Activated CD4-positive, CD25-positive, alpha-beta regulatory T cell treated with anti-CD3 and anti-CD28 coated beads, Interleukin-2, amount 50 U/mL, for 72 hours (primary cell): Measurements from ENCODE around the gene NUDT1.

Source experiments
- DNase-seq: peaks from one replicate; pipeline ENCODE4 v3.0.0; 2021

The NUDT1 gene

DNA sequence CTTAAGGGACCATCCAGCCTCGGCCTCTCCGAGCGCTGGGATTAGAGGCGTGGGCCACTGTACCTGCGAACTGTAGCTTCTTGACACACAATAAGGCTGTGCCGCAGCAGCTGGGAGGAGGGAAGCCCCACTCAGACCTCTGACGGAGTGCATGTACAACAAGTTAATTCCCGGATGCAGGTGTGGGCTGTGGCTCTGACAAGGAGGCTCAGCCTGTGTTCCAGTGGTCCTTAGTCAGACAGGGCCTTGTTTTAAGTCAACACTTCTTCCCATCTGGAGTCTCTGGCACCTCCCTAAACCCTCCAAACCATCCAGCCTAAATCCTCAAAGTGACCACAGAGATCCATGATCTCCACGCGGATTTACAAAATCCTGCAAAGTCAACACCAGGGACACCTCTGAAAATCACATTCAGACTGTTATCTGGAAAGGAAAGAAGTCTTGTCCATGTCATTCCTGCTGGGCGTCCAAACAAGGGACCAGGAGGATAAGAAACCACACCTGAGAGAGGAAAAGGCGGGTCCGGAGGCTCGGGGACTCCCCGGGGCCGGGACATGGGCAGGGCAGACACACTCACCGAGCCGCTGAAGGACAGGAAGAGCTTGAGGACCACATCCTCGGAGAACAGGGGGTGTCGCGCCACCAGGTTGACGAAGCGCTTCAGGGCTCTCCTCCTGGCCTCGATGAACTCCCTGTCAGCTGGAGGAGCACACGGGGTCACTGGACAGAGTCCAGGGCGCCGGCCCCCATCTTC lies 29.4 kb downstream of the NUDT1 start:
- no peak for DNase-seq

DNA sequence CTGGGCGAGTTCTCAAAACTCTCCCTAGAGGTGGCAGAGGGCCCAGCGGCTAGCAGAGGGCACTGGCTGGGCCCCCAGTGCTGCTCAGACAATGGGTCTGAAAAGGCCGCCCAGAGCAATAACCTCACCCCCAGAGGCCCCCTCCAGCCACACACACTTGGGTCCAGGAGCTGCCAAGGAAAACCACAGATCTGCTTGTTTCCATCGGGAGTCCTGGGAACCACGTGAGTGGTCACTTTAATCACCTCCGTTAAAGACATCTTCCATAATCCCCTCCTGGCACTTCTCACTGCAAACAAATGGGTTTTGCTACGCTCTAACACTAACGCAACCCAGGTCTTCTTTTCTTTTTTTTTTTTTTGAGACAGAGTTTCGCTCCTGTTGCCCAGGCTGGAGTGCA lies 30.0 kb downstream of the NUDT1 start:
- DNase-seq: no peak

DNA sequence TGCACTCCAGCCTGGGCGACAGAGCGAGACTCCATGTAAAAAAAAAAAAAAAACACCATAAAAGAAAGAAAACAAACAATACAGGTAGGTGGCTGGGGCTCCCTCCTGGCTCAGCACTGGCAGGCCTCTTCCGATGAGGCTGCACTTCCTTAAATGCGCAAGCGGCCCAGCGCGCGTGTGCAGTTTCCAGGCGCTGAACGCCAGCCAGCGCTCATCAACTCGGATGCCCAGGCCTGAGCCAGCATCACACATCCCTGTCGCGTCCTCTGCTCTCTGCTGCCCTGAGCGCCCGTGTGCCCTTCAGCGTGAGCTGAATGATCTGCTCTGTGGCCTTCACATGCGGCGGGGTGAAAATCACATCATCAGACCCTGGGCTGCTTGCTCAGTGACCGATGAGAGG lies 31.8 kb downstream of the NUDT1 start:
- DNase-seq: no peak

DNA sequence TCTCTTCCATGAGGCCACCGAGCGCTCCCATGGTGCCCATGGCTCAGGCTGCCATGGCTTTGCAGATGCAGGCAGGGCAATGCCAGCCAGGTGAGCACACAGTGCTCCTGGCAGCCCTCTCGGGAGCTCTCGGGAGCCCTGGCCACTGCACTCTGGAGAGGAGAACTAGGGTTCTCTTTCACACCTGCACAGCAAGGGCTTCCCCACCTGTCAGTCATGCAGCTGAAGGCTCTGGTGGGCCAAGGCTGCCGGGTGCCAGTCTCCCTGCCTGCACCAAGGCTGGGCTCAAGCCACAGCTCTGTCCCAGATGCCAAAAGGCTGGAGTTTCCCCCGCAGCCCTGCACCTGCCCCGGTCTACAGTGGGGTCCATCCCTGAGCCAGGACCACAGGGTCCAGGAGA lies 32.6 kb downstream of the NUDT1 start:
- no peak for DNase-seq

DNA sequence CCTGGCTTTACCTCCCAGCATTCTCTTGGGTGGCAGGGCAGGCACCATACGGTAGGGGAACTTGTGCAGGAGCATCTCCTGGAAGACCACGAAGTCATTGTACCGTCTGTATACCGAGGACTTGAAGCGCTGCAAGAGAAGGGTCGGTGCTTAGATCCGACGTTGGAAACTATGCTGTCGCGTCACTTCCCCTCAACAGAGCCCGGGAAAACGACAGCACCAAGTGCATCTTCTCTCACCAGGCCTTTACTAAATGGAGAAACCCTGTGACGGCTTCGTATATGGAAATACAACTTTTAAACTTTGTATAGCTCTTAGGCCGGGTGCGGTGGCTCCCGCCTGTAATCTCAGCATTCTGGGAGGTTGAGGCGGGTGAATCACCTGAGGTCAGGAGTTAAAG lies 33.1 kb downstream of the NUDT1 start:
- no peak for DNase-seq

DNA sequence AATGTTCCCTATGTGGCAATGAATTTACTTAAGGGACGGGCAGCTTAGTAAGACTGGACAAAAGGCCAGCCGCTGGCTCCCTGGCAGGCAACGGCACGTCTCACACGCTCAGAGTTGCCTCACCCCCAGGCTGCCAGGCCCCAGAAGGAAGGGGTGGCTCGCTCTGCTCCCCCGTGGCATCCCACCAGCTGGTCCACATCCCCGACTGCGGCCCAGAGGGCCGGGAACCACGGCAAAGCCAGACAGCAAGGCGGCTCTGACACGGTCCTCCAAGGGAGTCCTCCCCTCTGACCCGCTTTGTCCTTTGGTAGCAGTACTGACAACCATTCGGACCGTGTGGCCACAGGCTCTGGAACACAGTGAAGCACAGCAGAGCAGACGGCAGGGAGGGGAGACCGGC lies 34.1 kb downstream of the NUDT1 start:
- DNase-seq: no peak

DNA sequence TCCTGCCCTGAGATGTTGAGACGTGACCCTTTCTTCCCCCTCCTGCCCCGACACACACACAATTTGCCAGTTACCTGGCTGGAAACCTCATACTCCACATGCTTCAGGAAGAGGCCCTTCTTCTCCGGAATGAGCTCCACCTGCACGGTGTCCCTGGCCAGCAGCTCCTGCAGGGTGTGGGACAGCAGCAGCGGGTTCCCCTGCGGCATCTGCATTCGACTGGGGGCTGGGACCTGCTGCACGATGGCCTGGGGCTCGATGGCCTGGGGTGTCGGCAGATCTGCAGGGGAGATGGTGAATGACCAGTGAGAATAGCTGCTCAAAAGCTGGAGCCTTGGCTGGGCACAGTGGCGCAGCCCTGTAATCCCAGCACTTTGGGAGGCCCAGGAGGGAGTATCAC lies 36.0 kb downstream of the NUDT1 start:
- no peak for DNase-seq

DNA sequence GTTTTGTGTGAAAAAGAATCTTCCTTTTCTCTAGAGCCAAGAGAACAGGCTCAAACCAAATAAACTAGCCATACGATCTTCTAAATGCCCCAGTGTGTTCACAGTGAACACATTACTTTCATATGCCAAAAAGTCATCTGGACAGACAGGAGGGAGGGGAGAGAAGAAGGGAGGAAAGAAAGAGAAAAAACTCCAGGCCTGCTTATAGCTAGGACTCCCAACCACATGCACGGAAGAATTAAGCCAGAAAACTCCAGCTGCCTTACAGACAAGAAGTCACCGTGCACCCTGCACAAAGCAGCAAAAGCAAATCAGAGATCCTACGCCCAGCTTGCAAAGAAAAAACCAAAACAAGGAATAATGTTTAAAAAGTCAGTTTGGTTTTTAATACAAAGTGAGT lies 37.9 kb downstream of the NUDT1 start:
- DNase-seq: no peak

DNA sequence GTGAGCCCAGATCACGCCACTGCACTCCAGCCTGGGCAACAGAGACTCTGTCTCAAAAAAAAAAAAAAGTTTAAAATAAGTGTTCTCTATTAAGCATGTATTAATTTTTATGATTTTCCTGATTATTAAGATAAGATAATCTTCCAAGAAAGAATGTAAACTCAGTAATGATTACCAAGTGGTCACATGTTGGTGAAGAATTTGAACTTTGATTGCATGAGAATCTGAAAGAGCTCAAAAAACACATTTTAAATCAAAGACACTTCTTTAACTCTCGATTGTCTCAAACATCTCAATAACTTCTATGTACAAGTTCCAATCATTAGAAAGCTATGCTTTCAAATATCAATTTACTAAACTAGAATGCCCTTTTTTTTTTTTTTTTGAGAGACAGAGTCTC lies 38.4 kb downstream of the NUDT1 start:
- no peak for DNase-seq

DNA sequence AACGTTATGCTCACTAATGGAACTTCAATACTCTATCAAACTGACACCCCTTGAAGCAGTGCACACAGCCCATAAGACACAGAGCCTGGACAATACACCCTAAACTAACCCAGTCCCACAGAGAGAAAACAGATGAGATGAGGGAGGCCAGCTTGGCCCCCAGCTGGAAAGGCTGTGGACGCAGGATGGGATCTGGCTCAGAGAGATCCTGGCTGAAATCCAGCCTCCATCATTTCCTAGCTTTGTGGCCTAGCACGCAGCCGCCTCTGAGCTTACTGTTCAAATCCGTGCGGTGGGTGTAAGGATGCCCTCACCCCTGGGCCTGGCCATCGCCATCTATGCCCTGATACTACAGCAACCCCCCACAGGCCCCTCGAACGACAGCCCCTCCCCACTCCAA lies 39.5 kb downstream of the NUDT1 start:
- no peak for DNase-seq

DNA sequence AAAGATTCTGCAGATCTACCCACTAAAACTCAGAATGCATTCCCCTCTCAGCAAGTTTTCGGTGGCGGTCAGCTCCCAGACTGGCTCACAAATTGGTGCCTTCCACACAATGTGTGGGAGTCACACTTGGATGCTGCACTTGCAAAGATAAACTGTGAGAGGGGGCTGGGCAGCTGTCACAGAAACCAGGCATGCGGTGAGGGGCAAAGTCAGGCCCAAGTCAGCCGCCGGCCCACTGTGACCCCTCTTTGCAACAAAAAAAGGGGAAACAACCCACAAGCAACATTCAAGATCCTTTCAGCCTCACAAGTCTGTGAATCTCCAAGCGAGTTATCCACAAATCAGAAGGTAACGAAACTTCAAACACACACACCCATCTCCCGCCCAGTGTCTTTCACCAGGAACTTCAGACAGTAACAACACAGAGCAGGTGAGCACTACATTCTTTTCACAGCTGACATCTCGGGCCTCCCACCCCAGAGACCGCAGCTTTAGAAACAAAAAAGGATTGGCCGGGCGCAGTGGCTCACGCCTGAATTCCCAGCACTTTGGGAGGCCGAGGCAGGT lies 40.2 kb downstream of the NUDT1 start:
- DNase-seq: no peak

DNA sequence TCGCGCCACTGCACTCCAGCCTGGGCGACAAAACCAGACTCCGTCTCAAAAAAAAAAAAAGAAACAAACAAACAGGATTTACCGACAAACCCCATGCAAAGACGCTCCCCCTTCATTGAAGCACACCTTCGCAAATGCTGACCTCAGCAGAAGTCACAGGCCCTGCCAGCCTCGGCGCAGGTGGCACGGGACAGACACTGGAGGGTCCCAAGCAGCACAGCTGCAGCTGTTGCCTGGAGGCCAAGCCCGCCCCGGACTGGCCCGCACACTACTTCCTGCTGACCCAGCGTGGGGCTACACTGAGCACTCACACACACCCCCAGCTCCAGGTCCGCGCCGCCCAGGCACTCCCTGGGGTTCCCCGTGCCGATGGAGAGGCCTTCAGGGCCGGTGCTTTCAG lies 41.0 kb downstream of the NUDT1 start:
- DNase-seq: no peak

DNA sequence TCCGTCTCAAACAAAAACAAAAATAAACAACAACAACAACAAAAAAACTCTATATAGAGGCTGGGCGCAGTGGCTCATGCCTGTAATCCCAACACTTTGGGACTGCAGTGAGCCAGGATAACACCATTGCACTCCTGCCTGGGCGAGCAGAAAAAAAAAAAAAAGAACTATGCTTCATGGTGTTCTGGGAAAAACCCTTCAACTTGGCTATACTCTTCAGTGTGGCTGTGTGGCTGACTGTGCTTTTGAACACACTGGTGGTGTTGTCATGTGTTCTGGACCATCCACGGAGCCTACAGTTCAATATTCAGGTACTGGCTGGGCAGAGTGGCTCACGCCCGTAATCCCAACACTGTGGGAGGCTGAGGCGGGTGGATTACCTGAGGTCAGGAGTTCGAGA lies 45.7 kb downstream of the NUDT1 start:
- DNase-seq: no peak

DNA sequence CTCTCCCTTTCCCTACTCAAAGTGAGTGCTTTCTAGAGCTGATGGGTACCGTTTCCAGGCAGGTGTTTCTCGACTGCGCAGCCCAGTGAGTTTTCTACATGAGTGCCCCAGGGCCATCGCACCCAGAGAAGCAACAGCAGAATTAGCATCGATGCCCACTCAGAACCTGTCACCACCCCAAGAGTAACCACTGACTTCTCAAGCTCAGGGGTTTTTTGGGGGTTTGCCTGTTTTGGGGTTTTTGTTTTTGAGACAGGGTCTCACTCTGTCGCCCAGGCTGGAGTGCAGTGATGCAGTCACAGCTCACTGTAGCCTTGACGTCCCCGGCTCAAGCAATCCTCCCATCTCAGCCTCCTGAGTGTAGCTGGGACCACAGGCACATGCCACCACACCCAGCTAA lies 46.5 kb downstream of the NUDT1 start:
- no peak for DNase-seq

DNA sequence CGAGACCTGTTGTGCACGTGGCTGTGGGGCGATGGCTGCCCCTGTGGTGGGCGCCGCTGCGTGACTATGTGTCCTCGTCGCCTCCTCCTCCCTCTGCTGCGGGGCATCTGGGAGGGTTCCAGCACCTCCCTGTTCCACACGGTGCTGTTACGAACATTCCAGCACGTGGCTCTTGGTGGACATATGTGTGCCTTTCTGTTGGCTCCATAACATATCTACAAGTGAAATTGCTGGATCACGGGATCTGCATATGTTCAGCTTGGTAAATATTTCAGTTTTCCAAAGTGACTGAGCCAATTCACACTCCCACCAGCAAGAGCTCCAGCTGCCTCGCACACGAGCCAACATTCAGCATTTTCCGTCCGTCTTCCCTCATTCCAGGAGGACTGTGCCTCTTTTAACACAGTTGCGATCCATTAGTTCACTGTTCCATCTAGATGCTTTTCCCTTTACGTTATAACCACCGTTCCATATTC lies 47.1 kb downstream of the NUDT1 start:
- no peak for DNase-seq

DNA sequence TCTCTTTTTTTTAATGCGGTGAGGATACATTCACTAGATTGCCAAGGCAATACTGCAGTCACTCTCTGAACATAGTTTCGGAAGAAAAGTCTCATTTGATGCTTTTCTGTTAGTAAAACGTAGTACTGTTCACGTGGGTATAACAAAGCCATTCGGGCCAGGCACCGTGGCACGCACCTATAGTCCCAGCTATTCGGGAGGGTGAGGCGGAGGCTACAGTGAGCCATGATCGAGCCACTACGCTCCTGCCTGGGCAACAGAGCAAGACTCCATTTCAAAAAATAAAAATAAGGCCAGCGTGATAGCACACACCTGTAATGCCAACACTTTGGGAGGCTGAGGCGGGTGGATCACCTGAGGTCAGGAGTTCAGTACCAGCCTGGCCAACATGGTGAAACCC lies 47.6 kb downstream of the NUDT1 start:
- DNase-seq: no peak

DNA sequence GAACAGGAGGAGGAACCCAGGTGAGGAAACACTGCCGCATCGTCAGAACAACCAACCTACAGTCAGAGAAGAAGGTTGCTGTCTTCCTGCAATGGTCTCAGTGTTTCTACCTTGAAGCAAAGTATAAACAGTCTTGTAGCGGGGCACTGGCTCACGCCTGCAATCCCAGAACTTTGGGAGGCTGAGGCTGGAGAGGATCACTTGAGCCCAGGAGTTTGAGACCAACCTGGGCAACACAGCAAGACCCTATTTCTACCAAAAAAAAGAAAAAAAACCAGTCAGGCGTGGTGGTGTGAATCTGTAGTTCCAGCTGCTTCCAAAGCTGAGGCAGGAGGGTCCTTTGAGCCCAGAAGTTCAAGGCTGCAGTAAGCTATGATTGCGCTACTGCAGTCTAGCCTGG lies 48.9 kb downstream of the NUDT1 start:
- no peak for DNase-seq

DNA sequence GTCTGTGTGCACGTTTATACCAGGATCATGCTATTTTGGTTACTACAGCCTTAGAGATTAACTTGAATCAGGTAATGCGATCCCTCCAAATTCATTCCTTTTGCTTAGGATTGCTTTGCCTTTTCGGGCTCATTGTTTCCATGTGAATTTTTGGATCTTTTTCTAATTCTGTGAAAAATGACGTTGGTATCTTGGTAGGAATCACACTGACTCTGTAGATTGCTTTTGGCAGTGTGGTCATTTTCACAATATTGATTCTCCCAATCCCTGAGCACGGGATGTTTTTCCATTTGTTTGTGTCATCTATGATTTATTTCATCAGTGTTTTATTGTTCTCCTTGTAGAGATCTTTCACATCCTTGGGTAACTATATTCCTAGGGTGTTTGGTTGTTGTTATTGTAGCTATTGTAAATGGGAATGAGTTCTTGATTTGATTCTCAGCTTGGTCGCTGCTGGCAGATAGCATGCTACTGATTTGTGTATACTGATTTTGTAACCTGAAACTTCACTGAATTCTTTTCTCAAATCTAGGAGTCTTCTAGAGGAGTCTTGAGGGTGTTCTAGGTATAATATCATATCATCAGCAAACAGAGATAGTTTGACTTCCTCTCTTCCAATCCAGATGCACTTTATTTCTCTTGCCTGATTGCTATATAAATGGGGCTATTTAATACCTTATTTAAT lies 54.1 kb downstream of the NUDT1 start:
- no peak for DNase-seq

DNA sequence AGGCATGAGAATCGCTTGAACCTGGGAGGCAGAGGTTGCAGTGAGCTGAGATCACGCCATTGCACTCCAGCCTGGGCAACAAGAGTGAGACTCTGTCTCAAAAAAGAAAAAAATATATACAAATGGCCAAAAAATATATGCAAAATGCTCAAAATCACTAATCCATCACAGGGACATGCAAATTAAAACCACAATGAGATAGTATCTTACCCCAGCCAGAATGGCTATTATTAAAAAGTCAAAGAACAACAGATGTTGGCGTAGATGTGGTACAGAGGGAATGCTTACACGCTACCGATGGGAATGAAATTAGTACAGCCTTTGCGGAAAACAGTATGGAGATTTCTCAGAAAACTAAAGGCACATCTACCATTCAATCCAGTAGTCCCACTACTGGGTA lies 54.8 kb downstream of the NUDT1 start:
- no peak for DNase-seq

DNA sequence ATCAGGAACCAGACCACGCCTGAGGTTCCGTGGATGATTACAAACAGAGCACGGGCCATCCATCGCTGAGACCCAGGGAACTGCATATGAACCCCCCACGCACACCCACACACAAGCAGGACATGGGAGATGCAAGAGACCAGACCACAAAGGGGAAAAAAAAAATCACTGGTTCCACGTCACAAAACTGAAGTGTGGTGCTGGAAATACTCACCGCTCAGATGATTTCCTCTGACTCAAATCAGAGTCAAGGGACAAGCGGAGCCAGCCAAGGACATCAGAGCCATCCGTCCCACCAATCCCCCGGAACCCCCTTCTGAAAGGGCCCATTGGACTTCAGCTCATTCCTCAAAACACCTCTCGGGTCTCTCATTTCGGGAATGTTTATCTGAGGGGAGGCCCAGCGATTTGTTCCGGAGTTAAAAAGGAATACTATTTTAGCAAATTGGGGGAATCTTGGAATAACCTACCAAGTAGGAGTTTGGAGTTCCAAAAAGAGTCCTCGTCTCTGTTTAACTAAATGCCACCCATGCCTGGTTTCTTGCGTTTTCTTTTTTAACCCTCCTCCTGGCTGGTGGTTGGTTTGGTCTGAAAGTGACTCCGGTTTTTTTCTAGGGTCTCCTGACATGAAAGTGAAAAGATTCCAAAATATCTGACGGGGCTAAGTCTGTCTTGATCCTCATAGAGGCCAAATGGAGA lies 57.3 kb downstream of the NUDT1 start:
- no peak for DNase-seq

DNA sequence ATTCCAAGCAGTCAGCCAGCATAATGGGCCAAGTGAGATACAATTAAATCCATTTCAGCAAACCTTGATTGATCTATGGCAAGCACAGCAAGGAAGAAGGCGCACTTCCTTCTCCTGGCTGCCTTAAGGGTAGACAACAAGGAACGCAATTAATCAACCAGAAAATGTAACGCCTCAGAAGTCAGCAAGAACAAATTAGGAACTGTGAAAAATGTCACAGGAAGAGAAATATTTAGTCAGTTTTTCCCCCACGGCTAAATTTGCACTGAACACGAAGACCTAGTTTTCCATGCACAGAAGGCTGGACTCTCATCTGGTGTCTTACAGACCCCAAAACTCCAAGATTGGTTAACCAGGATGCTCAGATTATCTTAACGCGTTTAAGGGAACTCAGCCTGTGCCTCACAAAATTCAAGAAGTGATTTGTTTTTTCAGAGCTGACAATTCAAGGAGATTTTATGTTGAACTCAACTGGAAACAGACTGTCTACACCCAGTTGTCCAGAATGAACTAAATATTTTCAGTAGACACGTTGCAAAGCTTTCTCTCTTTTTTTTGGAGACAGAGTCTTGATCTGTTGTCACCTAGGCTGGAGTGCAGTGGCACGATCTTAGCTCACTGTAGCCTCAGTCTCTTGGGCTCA lies 58.0 kb downstream of the NUDT1 start:
- no peak for DNase-seq
